ENCODE data around the gene PTPN20.

DNA sequence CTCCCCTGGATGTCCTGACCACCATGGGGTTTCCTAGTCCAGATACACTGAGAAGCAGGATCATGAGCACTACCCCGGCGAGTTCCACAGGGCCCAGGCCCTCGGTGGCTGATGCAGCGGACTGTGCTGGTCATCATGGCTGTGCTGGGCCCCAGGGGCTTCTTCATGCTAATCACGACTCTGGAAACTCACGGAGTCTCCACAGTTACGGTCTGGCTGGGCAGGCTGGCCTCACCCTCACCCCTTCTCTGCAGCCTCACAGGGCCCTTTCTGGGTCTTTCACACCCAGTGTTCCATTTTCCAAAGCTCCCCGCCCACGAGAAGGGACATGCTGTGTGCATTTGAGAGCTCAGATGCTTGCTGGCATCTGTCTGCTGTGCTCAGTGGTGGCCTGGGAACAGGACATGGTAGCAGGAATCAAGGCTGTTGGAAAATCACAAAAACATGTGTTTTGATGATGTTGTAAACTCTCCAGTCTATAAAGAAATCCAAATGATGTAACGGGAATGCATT, 119.0 kb downstream of the PTPN20 start:
- TF ChIP-seq CTCF (IDR thresholded peaks at IDR 0.05) (no peak), POLR2A (IDR thresholded peaks at IDR 0.05) (no peak)

Data from right lobe of liver (tissue), 4 donors.